HG02973 (cell line): ENCODE results near the gene LAX1.

Experiments used
- ATAC-seq: cut with Tn5 transposase; IDR thresholded peaks from one replicate; pipeline ENCODE4 v1.9.1; 2021; ENCODE audit warnings: moderate library complexity; ENCODE audit not compliant: unreplicated experiment

Gene LAX1

DNA sequence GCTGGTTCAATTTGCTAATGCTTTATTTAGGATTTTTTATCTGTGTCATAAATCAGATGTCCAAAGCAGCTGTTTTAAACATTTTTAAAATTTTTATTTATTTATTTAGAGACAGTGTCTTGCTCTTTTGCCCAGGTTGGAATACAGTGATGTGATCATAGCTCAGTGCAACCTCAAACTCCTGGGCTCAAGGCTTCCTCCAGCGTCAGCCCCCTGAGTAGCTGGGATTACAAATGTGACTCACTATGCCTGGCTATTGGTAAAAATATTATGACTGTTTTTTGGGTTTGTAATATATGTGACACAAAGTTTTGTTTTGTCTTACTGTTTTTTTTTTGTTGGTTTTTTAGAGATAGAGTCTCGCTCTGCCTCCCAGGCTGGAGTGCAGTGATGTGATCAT is 42.2 kb downstream of the LAX1 start:
- no peak for ATAC-seq

GRCh38 chr1:203813581-203814341 is 48.8 kb downstream of the LAX1 start:
- ATAC-seq, result no peak

GRCh38 chr1:203818399-203818798 is 53.4 kb downstream of the LAX1 start:
- no peak for ATAC-seq

DNA sequence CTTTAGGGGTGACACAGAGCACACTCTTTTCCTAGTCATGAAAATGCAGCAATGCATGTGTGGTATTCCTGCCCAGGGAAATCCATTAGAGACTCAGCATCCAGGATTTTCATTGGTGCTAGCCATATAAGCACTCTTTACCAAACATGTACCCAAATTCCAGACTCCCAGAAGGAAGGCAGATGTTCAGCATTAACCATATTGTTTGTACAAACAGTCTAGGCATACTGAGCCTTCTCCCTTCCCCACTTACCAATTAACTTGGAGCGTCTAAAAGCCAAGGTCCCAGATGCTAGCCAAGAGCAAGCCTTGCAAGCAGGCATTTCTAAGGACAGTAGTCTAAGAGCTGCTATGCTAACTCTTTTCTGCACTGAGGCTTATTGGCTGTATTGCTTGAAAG is 58.3 kb downstream of the LAX1 start:
- ATAC-seq, result no peak
